ENCODE data around the gene GRIN3A.
"Not testable (repeated sequence)": the region's sequence is repeated elsewhere in the genome, so short reads cannot be mapped to it uniquely, and the experiment has no call there.

GRIN3A gene

DNA sequence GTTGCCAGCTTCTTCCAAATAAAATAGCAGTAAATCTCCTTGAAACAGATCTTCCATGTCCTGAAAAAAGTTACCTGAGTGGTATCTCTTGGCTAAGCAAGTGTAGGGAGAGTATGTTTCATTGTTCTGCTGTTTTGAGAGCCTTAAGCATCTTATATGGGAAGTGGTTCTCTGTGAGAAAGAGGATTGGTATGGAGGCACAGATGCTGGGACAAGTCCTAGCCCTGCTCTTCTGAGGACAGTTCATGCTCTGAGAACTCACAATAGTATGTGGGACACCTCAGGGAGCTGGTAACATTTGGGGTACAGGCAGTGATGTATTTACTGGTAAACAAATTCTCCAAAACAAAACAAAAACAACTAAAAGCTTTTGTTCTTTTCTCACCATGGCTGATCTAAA, 145.7 kb downstream of the GRIN3A start:
- Histone ChIP-seq H3K27ac (ENCODE audit: low read length) (no peak overlapping the region), H3K27me3 (ENCODE audit: insufficient read depth, low read length, poor library complexity) (no peaks in the 10 kb centered on the region), H3K4me1 (ENCODE audit: insufficient read depth, low read length) (no peaks in the 10 kb centered on the region), H4K20me1 (ENCODE audit: insufficient read depth, low read length) (no peaks in the 10 kb centered on the region), H3K4me2 (ENCODE audit: insufficient read depth, low read length) (no peak overlapping the region), H3K9ac (ENCODE audit: low read depth, low read length) (no peak overlapping the region), H3K9me3 (ENCODE audit: insufficient read depth, low read length, severe bottlenecking) (no peaks in the 10 kb centered on the region), H3K79me2 (ENCODE audit: insufficient read depth, low read length) (no peaks in the 10 kb centered on the region), H2AFZ (ENCODE audit: low read depth, low read length) (no peak overlapping the region), H3K36me3 (ENCODE audit: insufficient read depth, low read length) (no peaks in the 10 kb centered on the region), H3K4me3 (ENCODE audit: low read depth in 1 of 2, low read length in 2 of 2) (no peak overlapping the region)
- TF ChIP-seq, protein P1, sequence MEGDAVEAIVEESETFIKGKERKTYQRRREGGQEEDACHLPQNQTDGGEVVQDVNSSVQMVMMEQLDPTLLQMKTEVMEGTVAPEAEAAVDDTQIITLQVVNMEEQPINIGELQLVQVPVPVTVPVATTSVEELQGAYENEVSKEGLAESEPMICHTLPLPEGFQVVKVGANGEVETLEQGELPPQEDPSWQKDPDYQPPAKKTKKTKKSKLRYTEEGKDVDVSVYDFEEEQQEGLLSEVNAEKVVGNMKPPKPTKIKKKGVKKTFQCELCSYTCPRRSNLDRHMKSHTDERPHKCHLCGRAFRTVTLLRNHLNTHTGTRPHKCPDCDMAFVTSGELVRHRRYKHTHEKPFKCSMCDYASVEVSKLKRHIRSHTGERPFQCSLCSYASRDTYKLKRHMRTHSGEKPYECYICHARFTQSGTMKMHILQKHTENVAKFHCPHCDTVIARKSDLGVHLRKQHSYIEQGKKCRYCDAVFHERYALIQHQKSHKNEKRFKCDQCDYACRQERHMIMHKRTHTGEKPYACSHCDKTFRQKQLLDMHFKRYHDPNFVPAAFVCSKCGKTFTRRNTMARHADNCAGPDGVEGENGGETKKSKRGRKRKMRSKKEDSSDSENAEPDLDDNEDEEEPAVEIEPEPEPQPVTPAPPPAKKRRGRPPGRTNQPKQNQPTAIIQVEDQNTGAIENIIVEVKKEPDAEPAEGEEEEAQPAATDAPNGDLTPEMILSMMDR (IDR thresholded peaks at IDR 0.05; ENCODE audit: borderline replicate concordance, extremely low read depth, low read length, poor library complexity, severe bottlenecking), result no peak
- no peak for TF ChIP-seq EZH2 (IDR thresholded peaks at IDR 0.05; ENCODE audit: borderline replicate concordance, low read depth, low read length, severe bottlenecking)
- ATAC-seq (ENCODE audit: insufficient read depth, low read depth) (no peak), DNase-seq (no peak)

DNA sequence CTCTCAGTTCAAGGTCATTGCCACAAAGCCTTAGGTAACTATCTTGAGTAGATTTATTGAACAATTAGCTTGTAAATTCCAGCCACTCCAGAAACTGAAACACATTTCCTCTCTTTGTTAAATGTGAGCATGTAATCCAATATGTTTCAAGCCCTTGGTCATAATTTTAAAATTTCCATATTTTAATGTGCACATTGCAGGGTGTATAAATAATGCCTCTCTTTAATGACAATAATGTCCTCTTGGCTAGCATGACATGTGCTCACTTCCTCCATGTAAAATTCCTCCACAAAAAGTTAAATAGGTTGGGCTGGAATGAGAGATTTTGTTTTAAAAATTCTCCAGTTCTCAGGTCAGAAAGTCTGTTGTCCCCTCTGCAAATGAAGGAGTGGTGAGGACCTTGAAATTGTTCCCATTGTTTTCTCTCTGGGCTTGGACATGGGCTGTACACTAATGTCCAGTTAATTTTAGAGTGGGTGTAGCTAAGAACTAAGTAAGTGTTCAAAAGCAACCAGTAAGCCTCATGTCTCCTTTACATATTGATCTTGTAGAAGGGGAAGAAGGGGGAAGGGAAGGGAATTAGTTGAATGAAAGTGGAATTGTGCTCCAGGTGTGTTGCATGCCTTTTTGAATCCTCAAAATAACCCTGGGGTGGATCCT, 146.5 kb downstream of the GRIN3A start:
- Histone ChIP-seq H3K27ac (ENCODE audit: low read length) (no peak overlapping the region), H3K36me3 (ENCODE audit: insufficient read depth, low read length) (no peaks in the 10 kb centered on the region), H3K9me3 (ENCODE audit: insufficient read depth, low read length, severe bottlenecking) (no peaks in the 10 kb centered on the region), H4K20me1 (ENCODE audit: insufficient read depth, low read length) (no peaks in the 10 kb centered on the region), H3K79me2 (ENCODE audit: insufficient read depth, low read length) (no peaks in the 10 kb centered on the region), H3K9ac (ENCODE audit: low read depth, low read length) (no peak overlapping the region), H2AFZ (ENCODE audit: low read depth, low read length) (no peak overlapping the region), H3K4me3 (ENCODE audit: low read depth in 1 of 2, low read length in 2 of 2) (no peak overlapping the region), H3K27me3 (ENCODE audit: insufficient read depth, low read length, poor library complexity) (no peaks in the 10 kb centered on the region), H3K4me2 (ENCODE audit: insufficient read depth, low read length) (no peak overlapping the region), H3K4me1 (ENCODE audit: insufficient read depth, low read length) (no peaks in the 10 kb centered on the region)
- DNase-seq (no peak), ATAC-seq (ENCODE audit: insufficient read depth, low read depth) (no peak)
- TF ChIP-seq EZH2 (IDR thresholded peaks at IDR 0.05; ENCODE audit: borderline replicate concordance, low read depth, low read length, severe bottlenecking), result no peak
- TF ChIP-seq, protein P1 (IDR thresholded peaks at IDR 0.05; ENCODE audit: borderline replicate concordance, extremely low read depth, low read length, poor library complexity, severe bottlenecking), result no peak

DNA sequence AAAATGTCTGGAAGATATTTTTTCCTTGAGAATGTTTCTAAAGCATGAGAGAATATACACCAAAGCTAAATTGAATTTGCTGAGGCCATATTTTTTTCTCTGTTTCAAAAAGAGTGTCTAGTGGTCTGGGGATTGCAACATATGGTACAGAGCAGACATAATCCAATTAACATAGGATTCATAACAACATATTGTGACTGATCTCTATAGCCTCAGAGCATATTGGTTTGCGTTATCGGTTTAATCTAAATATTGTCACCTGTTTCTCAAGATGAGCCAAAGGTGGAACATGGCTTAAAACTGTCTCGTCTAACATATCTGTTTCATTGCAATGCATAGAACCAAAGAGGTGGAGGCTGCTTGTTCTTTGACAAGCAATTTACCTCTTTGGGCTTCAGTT, 147.5 kb downstream of the GRIN3A start:
- no peak overlapping the region for H3K4me2 ChIP-seq (ENCODE audit: insufficient read depth, low read length)
- no peaks in the 10 kb centered on the region for H3K9me3 ChIP-seq (ENCODE audit: insufficient read depth, low read length, severe bottlenecking)
- no peak overlapping the region for H2AFZ ChIP-seq (ENCODE audit: low read depth, low read length)
- no peak overlapping the region for H3K27ac ChIP-seq (ENCODE audit: low read length)
- no peak overlapping the region for H3K4me3 ChIP-seq (ENCODE audit: low read depth in 1 of 2, low read length in 2 of 2)
- ATAC-seq (ENCODE audit: insufficient read depth, low read depth) (no peak), DNase-seq (no peak)
- H3K27me3 ChIP-seq (ENCODE audit: insufficient read depth, low read length, poor library complexity), result no peaks in the 10 kb centered on the region
- no peaks in the 10 kb centered on the region for H3K79me2 ChIP-seq (ENCODE audit: insufficient read depth, low read length)
- no peaks in the 10 kb centered on the region for H3K4me1 ChIP-seq (ENCODE audit: insufficient read depth, low read length)
- no peak overlapping the region for H3K9ac ChIP-seq (ENCODE audit: low read depth, low read length)
- no peaks in the 10 kb centered on the region for H3K36me3 ChIP-seq (ENCODE audit: insufficient read depth, low read length)
- TF ChIP-seq, protein P1 (IDR thresholded peaks at IDR 0.05; ENCODE audit: borderline replicate concordance, extremely low read depth, low read length, poor library complexity, severe bottlenecking), result no peak
- TF ChIP-seq EZH2 (IDR thresholded peaks at IDR 0.05; ENCODE audit: borderline replicate concordance, low read depth, low read length, severe bottlenecking), result no peak
- no peaks in the 10 kb centered on the region for H4K20me1 ChIP-seq (ENCODE audit: insufficient read depth, low read length)

DNA sequence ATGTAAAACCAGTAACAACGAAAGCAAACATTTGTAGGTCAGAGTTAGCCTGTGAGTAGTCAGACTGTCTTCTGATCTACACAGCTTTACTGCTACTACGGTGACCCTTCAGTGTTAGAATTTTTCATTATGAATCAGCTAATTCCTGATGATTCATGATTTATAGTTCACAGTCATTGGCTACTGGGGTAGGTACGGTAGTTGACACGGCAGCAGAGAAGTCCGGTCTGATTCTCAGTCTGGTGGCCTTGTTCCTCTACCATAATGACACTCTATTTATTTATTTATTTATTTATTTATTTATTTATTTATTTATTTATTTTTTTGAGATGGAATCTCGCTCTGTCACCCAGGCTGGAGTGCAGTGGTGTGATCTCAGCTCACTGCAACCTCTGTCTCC, 148.4 kb downstream of the GRIN3A start:
- H2AFZ ChIP-seq (ENCODE audit: low read depth, low read length); H3K4me2 ChIP-seq (ENCODE audit: insufficient read depth, low read length); H3K27ac ChIP-seq (ENCODE audit: low read length); H4K20me1 ChIP-seq (ENCODE audit: insufficient read depth, low read length); H3K27me3 ChIP-seq (ENCODE audit: insufficient read depth, low read length, poor library complexity); H3K36me3 ChIP-seq (ENCODE audit: insufficient read depth, low read length); H3K4me1 ChIP-seq (ENCODE audit: insufficient read depth, low read length); H3K79me2 ChIP-seq (ENCODE audit: insufficient read depth, low read length); H3K9me3 ChIP-seq (ENCODE audit: insufficient read depth, low read length, severe bottlenecking); ATAC-seq (ENCODE audit: insufficient read depth, low read depth); H3K4me3 ChIP-seq (ENCODE audit: low read depth in 1 of 2, low read length in 2 of 2); DNase-seq; H3K9ac ChIP-seq (ENCODE audit: low read depth, low read length): not testable (repeated sequence)
